Epithelial cell of proximal tubule (primary cell): ENCODE measurements around the gene PODXL. TPM values are rescaled to one million over a fixed set of nuclear protein-coding genes. Genes with fewer than 3 reads are reported as not detected.
A peak's percentile ranks its signal among the peaks of the same experiment; 100 is the strongest.

Experiments
- DNase-seq: peaks from one replicate; pipeline ENCODE4 v3.0.0-alpha.2; 2011; ENCODE audit warnings: low read depth
- H3K4me3 ChIP-seq: 2 replicates; pipeline ENCODE4 v1.5.1; 2011; ENCODE audit warnings: low read depth, mild to moderate bottlenecking, low read length
- CTCF ChIP-seq: conservative IDR thresholded peaks from 2 replicates; pipeline ENCODE4 v1.5.1; 2012; ENCODE audit warnings: low read depth, mild to moderate bottlenecking, low read length
- total RNA-seq: library from RNA; depleted of rRNA; stranded (reverse); fragments of >200 nt; gene quantifications from 2 replicates; pipeline ENCODE4 v1.2.3, GENCODE V29; 2015

The PODXL gene
- total RNA-seq, 1 donor from 2014 or later: 26.3 TPM

GRCh38 chr7:131513245-131514061, 43.0 kb downstream of the PODXL start:
- peak; percentile 97 for TF ChIP-seq CTCF
- no peak for DNase-seq
- no peak overlapping the region for H3K4me3 ChIP-seq

GRCh38 chr7:131511774-131512535, 44.5 kb downstream of the PODXL start:
- no peak overlapping the region for H3K4me3 ChIP-seq
- TF ChIP-seq CTCF: no peak
- DNase-seq: no peak

- no peak for DNase-seq
- no peak overlapping the region for H3K4me3 ChIP-seq
- no peak for TF ChIP-seq CTCF
These were observed 45.4 kb downstream of the PODXL start for GRCh38 chr7:131511071-131511470.

GRCh38 chr7:131509781-131510180, 46.6 kb downstream of the PODXL start:
- no peak for DNase-seq
- no peak overlapping the region for H3K4me3 ChIP-seq
- no peak for TF ChIP-seq CTCF

GRCh38 chr7:131508754-131509486, 47.5 kb downstream of the PODXL start:
- no peak for TF ChIP-seq CTCF
- no peak for DNase-seq

GRCh38 chr7:131507592-131508331, 48.7 kb downstream of the PODXL start:
- DNase-seq: no peak
- H3K4me3 ChIP-seq: no peak overlapping the region
- TF ChIP-seq CTCF: peak; percentile 97

More at GRCh38 chr7:131508754-131509486, 47.5 kb downstream of the PODXL start:
- H3K4me3 ChIP-seq: no peak overlapping the region
